Kidney glomerular epithelial cell (primary cell): ENCODE data around the gene DOCK10.

Experiments used
- DNase-seq: peaks from one replicate; lab custom pipeline; 2025; lab: John Stamatoyannopoulos, UW

The DOCK10 gene

GRCh38 chr2:224776795-224777558 is 265.3 kb downstream of the DOCK10 start:
- no peak for DNase-seq

GRCh38 chr2:224775647-224776046 is 266.6 kb downstream of the DOCK10 start:
- DNase-seq: no peak

DNA sequence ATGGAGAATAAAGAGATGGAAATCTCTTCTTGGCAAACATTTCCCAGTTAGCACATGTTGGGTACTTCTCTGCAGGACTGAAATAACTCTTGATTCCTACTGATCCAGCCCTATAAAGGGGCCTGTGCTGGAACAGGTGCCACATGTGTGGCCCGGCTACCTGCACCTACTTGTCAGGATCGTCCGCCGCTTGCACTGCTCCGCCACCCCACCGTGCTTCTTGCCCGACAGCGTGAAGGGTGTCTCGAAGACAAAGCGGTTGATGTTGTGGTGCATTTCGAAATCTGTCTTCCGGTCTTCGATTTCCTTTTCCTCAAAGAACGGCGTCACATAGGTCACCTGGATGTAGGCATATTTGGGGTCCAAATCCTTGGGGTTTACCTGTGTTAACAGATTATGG is 267.5 kb downstream of the DOCK10 start:
- DNase-seq: no peak

DNA sequence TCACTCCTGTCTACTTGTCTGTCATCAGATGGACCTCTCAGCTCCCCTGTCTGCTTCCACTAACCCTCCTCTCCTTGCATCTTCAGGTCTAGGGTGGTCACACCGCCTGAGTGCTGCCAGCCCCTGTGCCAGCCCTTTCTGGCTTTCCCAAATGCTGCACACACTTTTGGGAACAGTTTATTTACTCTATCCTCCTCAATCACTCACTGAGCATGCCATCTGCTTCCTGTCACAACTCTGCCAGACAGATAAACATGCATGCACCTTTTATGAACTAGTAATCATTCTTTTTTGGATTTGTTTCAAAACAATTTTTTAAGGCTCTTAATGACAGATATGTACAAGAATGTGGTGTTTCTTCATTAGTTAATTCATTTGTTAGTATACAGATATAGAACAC is 269.8 kb downstream of the DOCK10 start:
- no peak for DNase-seq

GRCh38 chr2:224769489-224769888 is 272.8 kb downstream of the DOCK10 start:
- DNase-seq: no peak

- DNase-seq: no peak
These were observed 277.6 kb downstream of the DOCK10 start for GRCh38 chr2:224764565-224765236.

- DNase-seq: no peak
These were observed 284.2 kb downstream of the DOCK10 start for GRCh38 chr2:224757934-224758548.

GRCh38 chr2:224753743-224754540 is 288.3 kb downstream of the DOCK10 start:
- no peak for DNase-seq

DNA sequence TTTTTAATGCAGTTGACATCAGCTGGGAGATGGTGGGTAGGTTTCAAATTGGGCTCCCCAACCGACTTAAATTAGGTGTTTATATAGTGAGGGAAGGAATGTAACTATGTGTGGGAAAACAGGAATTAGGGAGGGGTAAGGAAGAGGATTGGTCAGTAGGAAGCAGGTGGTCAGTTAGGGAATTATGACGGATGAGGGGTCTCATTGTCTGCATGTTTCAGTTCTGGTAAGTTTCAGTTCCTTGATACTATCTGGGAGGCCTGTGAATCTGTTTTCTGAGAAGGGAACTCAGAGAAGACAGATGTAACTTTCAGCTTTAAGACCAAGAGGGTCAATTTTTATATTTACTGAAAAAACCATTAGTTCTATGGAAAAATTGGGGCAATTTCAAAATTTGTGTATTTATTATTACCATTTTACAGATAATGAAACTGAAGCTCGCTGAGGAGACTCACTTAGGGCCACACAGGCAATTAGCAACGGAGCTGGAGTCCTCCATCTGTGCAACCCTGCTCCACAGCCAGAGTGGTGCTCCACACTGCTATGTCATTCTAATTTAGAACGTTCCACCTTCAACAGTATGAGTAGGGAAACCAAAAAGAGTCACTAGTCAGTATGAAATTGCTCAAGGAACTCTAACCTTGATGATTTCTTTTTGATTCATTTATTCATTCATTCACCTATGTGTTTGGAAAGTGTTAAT is 290.1 kb downstream of the DOCK10 start:
- DNase-seq: no peak

GRCh38 chr2:224749136-224749535 is 293.1 kb downstream of the DOCK10 start:
- no peak for DNase-seq

DNA sequence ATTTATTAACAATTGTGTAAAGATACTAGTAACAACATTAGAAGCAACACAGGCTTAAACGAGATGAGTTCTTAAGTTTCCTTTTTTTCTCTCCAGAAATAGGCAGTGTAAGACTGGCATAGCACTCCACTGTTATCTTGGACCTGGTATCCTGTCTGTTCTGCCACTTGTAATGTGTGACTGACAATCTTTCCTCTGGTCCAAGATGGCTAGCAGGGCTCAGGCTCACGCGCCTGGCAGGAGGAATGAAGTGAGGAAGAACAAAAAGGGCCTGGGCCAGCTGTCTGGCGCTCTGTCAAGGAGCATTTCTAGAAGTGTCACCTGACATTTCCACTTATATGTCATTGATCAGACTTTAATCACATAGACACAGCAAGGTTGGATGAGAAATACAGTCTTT is 294.5 kb downstream of the DOCK10 start:
- no peak for DNase-seq

DNA sequence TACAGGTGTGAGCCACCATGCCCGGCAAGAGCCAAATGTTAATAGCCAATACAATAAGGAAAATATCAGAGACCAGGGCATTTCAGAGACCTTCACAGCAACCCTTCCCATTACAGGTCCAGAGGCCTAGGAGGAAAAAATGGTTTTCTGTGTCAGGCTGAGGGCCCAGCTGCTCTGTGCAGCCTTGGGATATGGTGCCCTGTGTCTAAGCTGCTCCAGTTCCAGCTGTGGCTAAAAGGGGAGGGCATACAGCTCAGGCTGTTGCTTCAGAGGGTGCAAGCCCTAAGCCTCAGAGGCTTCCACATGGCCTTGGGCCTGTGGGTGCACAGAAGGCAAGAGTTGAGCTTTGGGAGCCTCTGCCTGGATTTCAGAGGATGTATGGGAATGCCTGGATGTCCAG is 306.0 kb downstream of the DOCK10 start:
- no peak for DNase-seq

GRCh38 chr2:224734949-224735348 is 307.3 kb downstream of the DOCK10 start:
- DNase-seq: no peak

- DNase-seq: no peak
These were observed 310.6 kb downstream of the DOCK10 start for GRCh38 chr2:224731665-224732064.

DNA sequence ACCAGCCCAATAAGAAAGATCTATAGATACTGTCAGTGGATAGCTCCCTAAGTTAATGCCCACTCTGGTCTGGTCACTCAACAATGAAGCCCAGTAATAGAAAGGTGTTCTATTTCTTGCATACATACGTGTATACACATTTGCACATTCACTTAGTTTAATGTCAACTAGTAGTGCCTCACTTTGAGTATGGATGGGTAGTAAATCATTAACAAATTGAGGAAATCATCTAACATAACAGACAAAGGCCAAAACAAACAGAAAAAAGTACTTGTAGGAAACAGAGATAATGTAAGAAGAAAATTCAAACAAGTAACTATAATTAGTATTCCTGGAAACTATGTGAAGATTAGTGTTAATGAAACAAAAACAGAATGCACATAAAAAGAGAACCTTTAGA is 312.8 kb downstream of the DOCK10 start:
- no peak for DNase-seq

DNA sequence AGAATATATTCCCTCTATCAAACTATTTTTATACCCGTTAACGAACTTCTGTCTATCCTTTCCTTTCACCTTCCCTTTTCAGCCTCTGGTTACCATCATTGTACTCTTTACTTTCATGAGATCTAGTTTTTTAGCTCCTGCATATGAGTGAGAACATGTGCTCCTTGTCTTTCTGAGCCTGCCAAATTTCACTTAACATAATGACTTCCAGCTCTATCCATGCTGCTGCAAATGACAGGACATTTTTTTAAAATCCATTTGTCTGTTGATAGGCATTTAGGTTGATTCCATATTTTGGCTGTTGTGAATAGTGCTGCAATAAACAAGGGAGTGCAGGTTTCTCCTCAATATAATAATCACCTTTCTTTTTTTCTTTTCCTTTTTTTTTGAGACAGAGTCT is 317.9 kb downstream of the DOCK10 start:
- DNase-seq: no peak

DNA sequence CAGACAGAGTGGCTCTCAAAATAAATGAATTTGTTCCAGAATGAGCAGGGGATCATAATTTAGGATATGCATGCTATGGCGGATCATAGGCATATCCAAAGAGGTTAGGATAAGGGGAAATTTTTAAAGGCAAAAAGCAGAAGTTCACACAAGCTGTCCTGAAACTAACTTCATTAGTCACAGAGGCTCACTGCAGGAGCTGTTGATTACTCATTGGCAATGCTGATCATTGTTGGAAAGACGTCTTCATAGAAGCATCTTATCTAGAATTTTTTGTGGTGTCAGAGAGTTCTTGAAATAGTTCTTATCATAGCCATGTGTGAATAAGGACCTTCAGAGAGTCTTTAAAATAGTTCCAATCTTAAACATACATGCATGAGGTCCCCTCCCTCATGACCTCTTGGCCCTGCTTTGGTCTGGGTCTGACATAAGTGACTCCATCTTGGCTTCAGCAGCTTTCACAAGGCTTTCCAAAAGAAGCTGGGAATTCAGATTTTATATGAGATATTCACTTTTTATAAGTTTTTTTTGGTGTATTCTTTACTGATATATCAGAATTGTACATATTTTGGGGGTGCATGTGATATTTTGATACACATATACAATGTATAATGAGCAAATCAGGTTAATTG is 318.6 kb downstream of the DOCK10 start:
- no peak for DNase-seq

- DNase-seq: no peak
These were observed 319.5 kb downstream of the DOCK10 start for GRCh38 chr2:224722770-224723169.

- DNase-seq: no peak
These were observed 320.0 kb downstream of the DOCK10 start for GRCh38 chr2:224722250-224722649.

- DNase-seq: no peak
These were observed 325.3 kb downstream of the DOCK10 start for GRCh38 chr2:224716921-224717320.

GRCh38 chr2:224716201-224716600 is 326.1 kb downstream of the DOCK10 start, which contains the start of gene CCDC195:
Gene CCDC195 (minus strand): TSS chr2:224716365. CDS start chr2:224716365, 0 bp downstream.
- DNase-seq: no peak
